H1 (cell line): ENCODE data around the gene RIPOR3. TPM values are rescaled to one million over a fixed set of nuclear protein-coding genes. Genes with fewer than 3 reads are reported as not detected.

Experiments
- CTCF ChIA-PET: fragments of 300-600 bp; sonication (Branson Sonifier 250); formaldehyde crosslinking; loops from one replicate; lab custom pipeline; 2021; ENCODE audit not compliant: partially characterized antibody; lab: Charles Lee
- POLR2A ChIA-PET: fragments of 300-600 bp; sonication (Branson Sonifier 250); formaldehyde crosslinking; loops from one replicate; lab custom pipeline; 2021; ENCODE audit warnings: inconsistent platforms; ENCODE audit not compliant: partially characterized antibody; lab: Charles Lee
- DNase-seq, 2 experiments: peaks; one replicate each; pipeline versions ENCODE4 v3.0.0 to v3.0.0-alpha.2; 2010 to 2022; ENCODE audit warnings: low spot score in 2 of 2, low read depth in 1 of 2, mixed read lengths in 1 of 2
- FAIRE-seq: peaks from 2 replicates; lab custom pipeline; 2011; peaks lifted over from hg19 to GRCh38; lab: Jason Lieb, UNC
- H2AFZ ChIP-seq: 2 replicates; pipeline ENCODE4 v1.8.1; 2012; ENCODE audit warnings: low read length, inconsistent platforms
- H2AK5ac ChIP-seq: 2 replicates; pipeline ENCODE4 v1.6.1; 2013; ENCODE audit warnings: low read depth, low read length
- H2BK120ac ChIP-seq: replicated peaks from 2 replicates; pipeline ENCODE3; 2013; ENCODE audit warnings: low read depth, low read length, inconsistent platforms
- H2BK12ac ChIP-seq: 2 replicates; pipeline ENCODE4 v1.6.1; 2013; ENCODE audit warnings: low read depth, low read length
- H2BK15ac ChIP-seq: 2 replicates; pipeline ENCODE4 v1.6.1; 2013; ENCODE audit warnings: low read length
- H2BK20ac ChIP-seq: 2 replicates; pipeline ENCODE4 v1.6.1; 2013; ENCODE audit warnings: low read length
- H2BK5ac ChIP-seq: 2 replicates; pipeline ENCODE4 v1.6.1; 2013; ENCODE audit warnings: low read depth, low read length
- H3K14ac ChIP-seq: 2 replicates; pipeline ENCODE4 v1.6.1; 2013; ENCODE audit warnings: inconsistent platforms; ENCODE audit not compliant: insufficient read length
- H3K18ac ChIP-seq: 2 replicates; pipeline ENCODE4 v1.6.1; 2013; ENCODE audit warnings: low read length; ENCODE audit errors: extremely low read depth
- H3K23ac ChIP-seq: 2 replicates; pipeline ENCODE4 v1.6.1; 2013; ENCODE audit warnings: inconsistent platforms; ENCODE audit not compliant: insufficient read length
- H3K23me2 ChIP-seq: 2 replicates; pipeline ENCODE4 v1.6.1; 2013; ENCODE audit warnings: low read depth, low read length
- H3K27ac ChIP-seq: 2 replicates; pipeline ENCODE4 v1.6.1; 2011; ENCODE audit warnings: low read depth, low read length, inconsistent platforms
- H3K27me3 ChIP-seq, 4 experiments: replicated peaks in 1 of 4; 1 replicate in 1 of 4; 2 replicates in 3 of 4; pipeline versions ENCODE4 v1.6.1 to v1.8.1; 2011 to 2013; ENCODE audit warnings: low read length in 3 of 4, mild to moderate bottlenecking in 3 of 4, inconsistent platforms in 2 of 4, mixed read lengths in 2 of 4, moderate library complexity in 1 of 4; ENCODE audit not compliant: control insufficient read depth in 3 of 4, insufficient read depth in 3 of 4; ENCODE audit errors: extremely low read depth in 1 of 4
- H3K36me3 ChIP-seq, 4 experiments: 2 replicates each; pipeline versions ENCODE4 v1.6.1 to v1.8.1; 2011 to 2013; ENCODE audit warnings: mild to moderate bottlenecking in 4 of 4, low read length in 3 of 4, moderate library complexity in 2 of 4, control low read depth in 1 of 4, inconsistent platforms in 1 of 4; ENCODE audit not compliant: insufficient read depth in 4 of 4, control insufficient read depth in 2 of 4
- H3K4ac ChIP-seq: replicated peaks from 2 replicates; pipeline ENCODE3; 2013; ENCODE audit warnings: low read length, low read depth, mixed read lengths, inconsistent platforms; ENCODE audit not compliant: insufficient read length
- H3K4me1 ChIP-seq, 4 experiments: replicated peaks in 1 of 4; 1 replicate in 1 of 4; 2 replicates in 3 of 4; pipeline versions ENCODE4 v1.6.1 to v1.8.1; 2011 to 2013; ENCODE audit warnings: low read length in 3 of 4, inconsistent platforms in 2 of 4, mixed read lengths in 1 of 4; ENCODE audit not compliant: insufficient read depth in 4 of 4, control insufficient read depth in 3 of 4
- H3K4me2 ChIP-seq, 2 experiments: 2 replicates each; pipeline versions ENCODE4 v1.6.1 to v1.8.1; 2011 to 2013; ENCODE audit warnings: low read depth in 2 of 2, low read length in 2 of 2, control low read depth in 1 of 2, inconsistent platforms in 1 of 2, mild to moderate bottlenecking in 1 of 2; ENCODE audit not compliant: insufficient read depth in 1 of 2
- H3K4me3 ChIP-seq, 4 experiments: fragments of 200-600, 300-600 bp in 1 of 4; sonication (generic), shearing (Covaris generic), sonication (Bioruptor Twin) in 1 of 4; 2 replicates each; pipeline versions ENCODE4 v1.5.1 to v1.8.1; 2011 to 2016; ENCODE audit warnings: low read length in 4 of 4, low read depth in 3 of 4, control low read depth in 2 of 4, inconsistent platforms in 2 of 4, mild to moderate bottlenecking in 2 of 4, mixed read lengths in 1 of 4, moderate library complexity in 1 of 4; ENCODE audit not compliant: insufficient read depth in 2 of 4; ENCODE audit errors: extremely low read depth in 1 of 4
- H3K56ac ChIP-seq: replicated peaks from 2 replicates; pipeline ENCODE3; 2013; ENCODE audit warnings: low read depth, mild to moderate bottlenecking, mixed read lengths, low read length, inconsistent platforms; ENCODE audit not compliant: insufficient read length
- H3K79me1 ChIP-seq: 2 replicates; pipeline ENCODE4 v1.6.1; 2013; ENCODE audit warnings: low read depth, low read length, control low read depth
- H3K79me2 ChIP-seq, 2 experiments: 2 replicates each; pipeline versions ENCODE4 v1.6.1 to v1.8.1; 2012 to 2013; ENCODE audit warnings: low read length in 2 of 2, mild to moderate bottlenecking in 2 of 2, inconsistent platforms in 1 of 2; ENCODE audit not compliant: insufficient read depth in 2 of 2, control insufficient read depth in 1 of 2
- H3K9ac ChIP-seq, 4 experiments: replicated peaks in 1 of 4; 1 replicate in 1 of 4; 2 replicates in 3 of 4; pipeline versions ENCODE4 v1.6.1 to v1.8.1; 2011 to 2013; ENCODE audit warnings: low read depth in 3 of 4, low read length in 3 of 4, control low read depth in 2 of 4, mild to moderate bottlenecking in 2 of 4, moderate library complexity in 2 of 4, inconsistent platforms in 1 of 4; ENCODE audit errors: extremely low read depth in 1 of 4
- H3K9me3 ChIP-seq, 2 experiments: 2 replicates each; pipeline versions ENCODE4 v1.6.1 to v1.8.1; 2012 to 2013; ENCODE audit warnings: mild to moderate bottlenecking in 2 of 2, moderate library complexity in 2 of 2, control low read depth in 1 of 2, inconsistent platforms in 1 of 2, low read depth in 1 of 2, low read length in 1 of 2, mixed read lengths in 1 of 2; ENCODE audit not compliant: insufficient read depth in 2 of 2
- H4K20me1 ChIP-seq, 2 experiments: replicated peaks in 1 of 2; 2 replicates each; pipeline versions ENCODE3 to v1.8.1; 2011 to 2013; ENCODE audit warnings: inconsistent platforms in 2 of 2, low read length in 2 of 2, mild to moderate bottlenecking in 1 of 2; ENCODE audit not compliant: insufficient read depth in 2 of 2, control insufficient read depth in 1 of 2
- H4K5ac ChIP-seq: 2 replicates; pipeline ENCODE4 v1.6.1; 2013; ENCODE audit warnings: low read length, low read depth, mixed read lengths, inconsistent platforms; ENCODE audit not compliant: insufficient read length
- H4K8ac ChIP-seq: 2 replicates; pipeline ENCODE4 v1.8.0; 2013; ENCODE audit warnings: mild to moderate bottlenecking, moderate library complexity, low read length, inconsistent platforms; ENCODE audit not compliant: insufficient read depth; ENCODE audit errors: extremely low read depth
- H4K91ac ChIP-seq: replicated peaks from 2 replicates; pipeline ENCODE3; 2013; ENCODE audit warnings: low read length, mixed read lengths, inconsistent platforms; ENCODE audit not compliant: insufficient read length
- CHD1 ChIP-seq: IDR thresholded peaks from 2 replicates; pipeline ENCODE4 v1.6.1; 2012; ENCODE audit warnings: low read depth, low read length, improper control_type of control experiment
- EP300 ChIP-seq, 2 experiments: IDR thresholded peaks; 1 replicate in 1 of 2; 2 replicates in 1 of 2; pipeline ENCODE4 v1.6.1; 2011 to 2012; ENCODE audit warnings: low read depth in 2 of 2, low read length in 2 of 2, mild to moderate bottlenecking in 2 of 2, borderline replicate concordance in 1 of 2, inconsistent platforms in 1 of 2, moderate library complexity in 1 of 2
- EZH2 ChIP-seq: fragments of 200-600 bp; sonication (generic); IDR thresholded peaks from 2 replicates; pipeline ENCODE4 v1.7.1; 2012; ENCODE audit warnings: low read depth, mild to moderate bottlenecking, moderate library complexity, low read length, inconsistent platforms; ENCODE audit not compliant: severe bottlenecking
- HDAC2 ChIP-seq, 2 experiments: fragments of 300-600 bp in 1 of 2; sonication (generic) in 1 of 2; IDR thresholded peaks; 2 replicates each; pipeline ENCODE4 v1.6.1; 2011 to 2012; ENCODE audit warnings: low read depth in 2 of 2, low read length in 2 of 2, mild to moderate bottlenecking in 2 of 2, moderate library complexity in 2 of 2, borderline replicate concordance in 1 of 2, inconsistent platforms in 1 of 2
- NANOG ChIP-seq: IDR thresholded peaks from 2 replicates; pipeline ENCODE4 v1.6.1; 2011; ENCODE audit warnings: low read length, low read depth, mild to moderate bottlenecking, inconsistent platforms; ENCODE audit not compliant: insufficient read depth, poor library complexity, severe bottlenecking
- SP1 ChIP-seq: IDR thresholded peaks from 2 replicates; pipeline ENCODE4 v1.6.1; 2011; ENCODE audit warnings: low read depth, low read length
- TEAD4 ChIP-seq: IDR thresholded peaks from 2 replicates; pipeline ENCODE4 v1.6.1; 2012; ENCODE audit warnings: low read depth, low read length, inconsistent platforms, mixed read lengths
- WGBS, 2 experiments: shearing (Covaris generic) in 1 of 2; methylation state at CpG; one replicate each; pipeline versions ENCODE4 v1.1.6 to v1.1.7; 2013 to 2015; ENCODE audit warnings: low lambda C conversion rate in 2 of 2, mixed read lengths in 2 of 2, inconsistent platforms in 1 of 2, low coverage in 1 of 2, missing lambda C conversion rate in 1 of 2; ENCODE audit not compliant: insufficient replicate concordance in 2 of 2, insufficient coverage in 1 of 2, insufficient read length in 1 of 2; ENCODE audit errors: extremely low coverage in 1 of 2, missing lambda C conversion rate in 1 of 2; 5-methylcytosine and 5-hydroxymethylcytosine counted together
- polyA plus RNA-seq, 7 experiments: library from polyadenylated mRNA; depleted of rRNA in 3 of 7; stranded (reverse) in 5 of 7; unstranded in 2 of 7; fragments of >200 nt in 5 of 7; fragments of 200-250 nt in 2 of 7; gene quantifications; 1 replicate in 5 of 7; 2 replicates in 1 of 7; 4 replicates in 1 of 7; pipeline versions ENCODE4 v1.2.1 to v1.2.3, GENCODE V29; 2011 to 2013; ENCODE audit warnings: missing spikeins in 2 of 7, mixed read lengths in 2 of 7
- total RNA-seq: library from RNA; stranded (reverse); fragmentation: NEBNext Ultra II Directional; extraction: Animal tissue kit (Norgen Biotek cat#: 25700); gene quantifications from 2 replicates; pipeline ENCODE4 v1.2.1, GENCODE V29; 2021

Gene RIPOR3
- total and polyA plus RNA-seq, 2 of the 8 experiments (the other 6 are each of a cell fraction or from before 2014, with no cell fraction given): 3.6 to 4.5 TPM

DNA sequence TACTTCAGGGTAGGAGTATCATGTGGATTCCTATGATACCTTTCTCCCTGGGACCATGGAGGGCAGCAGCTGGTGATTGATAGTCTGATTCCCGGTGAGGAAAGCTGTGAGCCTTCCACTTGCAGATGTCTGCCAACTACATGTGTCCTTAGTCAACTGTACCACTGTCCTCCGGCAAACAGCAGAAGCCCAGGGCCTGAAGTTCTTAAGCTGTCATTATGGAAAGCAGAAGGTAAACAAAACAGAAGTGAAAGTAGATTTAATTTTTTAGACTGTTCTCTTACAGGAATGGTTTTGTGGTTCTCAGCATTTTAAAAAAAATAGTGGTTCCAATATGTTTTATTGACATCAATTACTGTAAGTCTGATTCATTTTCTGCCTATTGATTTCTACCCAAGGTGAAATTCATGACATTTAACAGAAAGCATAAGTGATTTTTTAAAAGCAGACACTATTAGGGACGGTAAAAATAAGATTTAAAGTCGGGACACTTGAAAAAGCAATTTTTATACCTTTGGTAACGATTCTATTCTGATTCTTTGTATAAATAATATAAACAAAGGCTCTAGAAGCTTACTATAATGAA lies 144.5 kb downstream of the RIPOR3 start:
- no peak overlapping the region for H3K14ac ChIP-seq
- H3K9me3 ChIP-seq: no peaks in the 10 kb centered on the region
- CTCF ChIA-PET: interaction anchor here (0.8 to 1.7 kb wide), 4 partner anchors 12 to 29 kb away, joined by 3 to 6 read pairs (median 4); no protein-coding TSS in a partner anchor
- no peak overlapping the region for H2AFZ ChIP-seq
- H3K36me3 ChIP-seq: no peaks in the 10 kb centered on the region
- H4K91ac ChIP-seq: no peak overlapping the region
- no peak overlapping the region for H2BK120ac ChIP-seq
- peaks cover under 1 to 2% of the 10 kb centered on the region in 2 experiments for H4K20me1 ChIP-seq
- H4K5ac ChIP-seq: no peak overlapping the region
- no peak for TF ChIP-seq SP1
- no peak for TF ChIP-seq NANOG
- no peak for TF ChIP-seq EZH2
- no peak for TF ChIP-seq HDAC2 (IDR thresholded peaks at IDR 0.05; ENCODE audit: borderline replicate concordance in 1 of 2, low read depth in 2 of 2, low read length in 2 of 2)
- TF ChIP-seq CHD1: no peak
- TF ChIP-seq EP300 (IDR thresholded peaks at IDR 0.05; ENCODE audit: borderline replicate concordance in 1 of 2, low read depth in 2 of 2, low read length in 2 of 2): no peak
- no peak for TF ChIP-seq TEAD4
- no peak overlapping the region for H3K23ac ChIP-seq
- peaks cover 0 to 3% (median 3%) of the 10 kb centered on the region in 4 experiments; a peak in 2 of 7 replicates for H3K4me1 ChIP-seq
- no peak overlapping the region for H3K27ac ChIP-seq
- H3K9ac ChIP-seq: no peak overlapping the region
- no peak overlapping the region for H3K18ac ChIP-seq
- no peak for FAIRE-seq
- no peaks in the 10 kb centered on the region for H3K27me3 ChIP-seq
- no peak overlapping the region for H2BK15ac ChIP-seq
- H3K4me2 ChIP-seq: no peak overlapping the region
- peaks cover 5 to 15% of the 10 kb centered on the region in 2 experiments; a peak in 2 of 4 replicates for H3K79me2 ChIP-seq
- no peak overlapping the region for H3K4ac ChIP-seq
- no peak overlapping the region for H2BK12ac ChIP-seq
- H4K8ac ChIP-seq: no peak overlapping the region
- no peaks in the 10 kb centered on the region for H3K23me2 ChIP-seq
- DNase-seq: no peak
- no peak overlapping the region for H2BK5ac ChIP-seq
- peaks cover 4% of the 10 kb centered on the region; the same call in 1 of the 2 replicates for H3K79me1 ChIP-seq
- WGBS, 2 experiments: 86% methylated on average over 5 of the region's 5 CpGs; no CpG with 5 or more reads in 1 of the 2 experiments
- H3K56ac ChIP-seq: no peak overlapping the region
- no peak overlapping the region for H2BK20ac ChIP-seq
- H2AK5ac ChIP-seq: no peak overlapping the region
- POLR2A ChIA-PET: no interaction called here
- H3K4me3 ChIP-seq: no peak overlapping the region
